Measurements from ENCODE around the gene CFAP20DC. TPM values are rescaled to one million over a fixed set of nuclear protein-coding genes. Genes with fewer than 3 reads are reported as not detected.

CFAP20DC gene
- polyA plus RNA-seq, 2 of the 4 experiments (the other 2 are of a cell fraction), result 2.5 to 6.0 TPM

DNA sequence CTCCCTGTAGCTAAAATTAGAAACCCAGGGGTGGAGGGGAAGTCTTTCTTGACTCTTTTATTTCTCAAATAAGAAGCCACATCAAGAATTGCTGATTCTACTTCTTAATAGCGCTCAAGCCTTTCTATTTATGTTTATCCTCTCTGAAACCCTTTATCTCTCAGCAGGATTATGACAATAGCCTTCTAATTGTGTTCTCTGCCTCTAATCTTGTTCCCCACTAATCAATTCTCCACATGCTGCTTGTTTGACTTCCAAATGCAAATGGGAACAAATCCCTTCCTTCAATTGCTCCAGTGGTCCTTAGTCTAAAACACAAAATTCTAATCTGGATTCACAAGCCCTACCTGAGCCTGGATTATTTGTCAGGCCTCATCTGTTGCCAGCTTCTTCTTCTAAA, 43.7 kb upstream of the CFAP20DC start:
- Histone ChIP-seq H3K27ac (no peak overlapping the region), H3K9me3 (no peaks in the 10 kb centered on the region), H3K4me1 (no peaks in the 10 kb centered on the region), H3K4me2 (no peak overlapping the region), H3K4me3 (no peak overlapping the region)
- WGBS (ENCODE audit: missing lambda C conversion rate), result 5% methylated on average over 1 of the region's 1 CpG
- ATAC-seq, result no peak
- TF ChIP-seq CBX2 (IDR thresholded peaks at IDR 0.05; ENCODE audit: borderline replicate concordance, low read depth) (no peak), ZSCAN20 (CRISPR knock-in tag; IDR thresholded peaks at IDR 0.05) (no peak), TFCP2L1 (CRISPR knock-in tag; IDR thresholded peaks at IDR 0.05) (no peak), KDM5A (IDR thresholded peaks at IDR 0.05) (no peak), CHD2 (IDR thresholded peaks at IDR 0.05; ENCODE audit: low read length, partially characterized antibody) (no peak), FOSB (CRISPR knock-in tag; IDR thresholded peaks at IDR 0.05) (no peak), RCOR1 (IDR thresholded peaks at IDR 0.05; ENCODE audit: low read depth, low read length) (no peak), ZNF302 (CRISPR knock-in tag; IDR thresholded peaks at IDR 0.05) (no peak), RFX5 (IDR thresholded peaks at IDR 0.05) (no peak), BHLHE40 (IDR thresholded peaks at IDR 0.05; ENCODE audit: low read depth, low read length) (no peak), CHD4 (IDR thresholded peaks at IDR 0.05; ENCODE audit: borderline replicate concordance) (no peak), TP53 (CRISPR knock-in tag; IDR thresholded peaks at IDR 0.05) (no peak)
- TF ChIP-seq, protein P1, sequence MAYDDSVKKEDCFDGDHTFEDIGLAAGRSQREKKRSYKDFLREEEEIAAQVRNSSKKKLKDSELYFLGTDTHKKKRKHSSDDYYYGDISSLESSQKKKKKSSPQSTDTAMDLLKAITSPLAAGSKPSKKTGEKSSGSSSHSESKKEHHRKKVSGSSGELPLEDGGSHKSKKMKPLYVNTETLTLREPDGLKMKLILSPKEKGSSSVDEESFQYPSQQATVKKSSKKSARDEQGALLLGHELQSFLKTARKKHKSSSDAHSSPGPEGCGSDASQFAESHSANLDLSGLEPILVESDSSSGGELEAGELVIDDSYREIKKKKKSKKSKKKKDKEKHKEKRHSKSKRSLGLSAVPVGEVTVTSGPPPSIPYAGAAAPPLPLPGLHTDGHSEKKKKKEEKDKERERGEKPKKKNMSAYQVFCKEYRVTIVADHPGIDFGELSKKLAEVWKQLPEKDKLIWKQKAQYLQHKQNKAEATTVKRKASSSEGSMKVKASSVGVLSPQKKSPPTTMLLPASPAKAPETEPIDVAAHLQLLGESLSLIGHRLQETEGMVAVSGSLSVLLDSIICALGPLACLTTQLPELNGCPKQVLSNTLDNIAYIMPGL (CRISPR knock-in tag; IDR thresholded peaks at IDR 0.05; ENCODE audit: borderline replicate concordance), result no peak
- TF ChIP-seq, protein P2, sequence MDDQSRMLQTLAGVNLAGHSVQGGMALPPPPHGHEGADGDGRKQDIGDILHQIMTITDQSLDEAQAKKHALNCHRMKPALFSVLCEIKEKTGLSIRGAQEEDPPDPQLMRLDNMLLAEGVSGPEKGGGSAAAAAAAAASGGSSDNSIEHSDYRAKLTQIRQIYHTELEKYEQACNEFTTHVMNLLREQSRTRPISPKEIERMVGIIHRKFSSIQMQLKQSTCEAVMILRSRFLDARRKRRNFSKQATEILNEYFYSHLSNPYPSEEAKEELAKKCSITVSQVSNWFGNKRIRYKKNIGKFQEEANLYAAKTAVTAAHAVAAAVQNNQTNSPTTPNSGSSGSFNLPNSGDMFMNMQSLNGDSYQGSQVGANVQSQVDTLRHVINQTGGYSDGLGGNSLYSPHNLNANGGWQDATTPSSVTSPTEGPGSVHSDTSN (IDR thresholded peaks at IDR 0.05), result no peak
- POLR2A ChIA-PET, result no interaction called here
- FAIRE-seq, result no peak
- DNase-seq (ENCODE audit: low read depth in 1 of 2, low spot score in 1 of 2), result no peak
- CTCF ChIA-PET, result no interaction called here

DNA sequence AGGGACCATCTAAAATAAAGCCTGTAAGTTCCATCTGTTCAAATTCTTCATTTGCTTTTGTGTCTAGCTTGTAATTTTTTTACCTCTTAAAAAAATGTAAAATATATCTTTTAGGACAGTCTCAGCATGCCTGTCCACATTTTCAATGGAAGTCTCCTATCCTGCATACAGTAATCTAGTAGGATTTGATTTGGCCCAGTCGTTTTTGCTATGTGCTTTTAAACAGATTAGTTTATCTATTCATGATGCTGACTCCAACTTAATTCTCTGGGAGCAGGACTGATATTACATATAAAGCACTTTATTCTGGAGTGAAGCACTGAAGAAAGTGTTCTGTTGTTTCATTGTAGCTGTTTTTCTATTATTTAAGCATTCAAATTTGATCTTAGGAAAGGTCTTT, 38.9 kb upstream of the CFAP20DC start:
- TF ChIP-seq, protein P2 (IDR thresholded peaks at IDR 0.05), result no peak
- TF ChIP-seq, protein P3, sequence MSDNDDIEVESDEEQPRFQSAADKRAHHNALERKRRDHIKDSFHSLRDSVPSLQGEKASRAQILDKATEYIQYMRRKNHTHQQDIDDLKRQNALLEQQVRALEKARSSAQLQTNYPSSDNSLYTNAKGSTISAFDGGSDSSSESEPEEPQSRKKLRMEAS (IDR thresholded peaks at IDR 0.05), result no peak
- TF ChIP-seq ZC3H11A (IDR thresholded peaks at IDR 0.05), result no peak
- no peak for TF ChIP-seq CEBPB (IDR thresholded peaks at IDR 0.05)
- no peak for TF ChIP-seq MAZ (IDR thresholded peaks at IDR 0.05; ENCODE audit: borderline replicate concordance, low read depth, low read length)
- TF ChIP-seq KDM5A (IDR thresholded peaks at IDR 0.05), result no peak
- TF ChIP-seq, protein P1 (CRISPR knock-in tag; IDR thresholded peaks at IDR 0.05; ENCODE audit: borderline replicate concordance), result no peak
- TF ChIP-seq MYC (IDR thresholded peaks at IDR 0.05; ENCODE audit: borderline replicate concordance, low read length), result no peak
- no peak for TF ChIP-seq JUNB (IDR thresholded peaks at IDR 0.05)
- TF ChIP-seq FOSL2 (IDR thresholded peaks at IDR 0.05), result no peak
- no peak for TF ChIP-seq FOSL2 (CRISPR knock-in tag; IDR thresholded peaks at IDR 0.05)
- TF ChIP-seq ESRRA (IDR thresholded peaks at IDR 0.05; ENCODE audit: borderline replicate concordance, low read length), result no peak
- no peak for TF ChIP-seq RAD21 (conservative IDR thresholded peaks at IDR 0.05 in 1 of 2, IDR thresholded peaks at IDR 0.05 in 1 of 2)
- TF ChIP-seq, protein P4, sequence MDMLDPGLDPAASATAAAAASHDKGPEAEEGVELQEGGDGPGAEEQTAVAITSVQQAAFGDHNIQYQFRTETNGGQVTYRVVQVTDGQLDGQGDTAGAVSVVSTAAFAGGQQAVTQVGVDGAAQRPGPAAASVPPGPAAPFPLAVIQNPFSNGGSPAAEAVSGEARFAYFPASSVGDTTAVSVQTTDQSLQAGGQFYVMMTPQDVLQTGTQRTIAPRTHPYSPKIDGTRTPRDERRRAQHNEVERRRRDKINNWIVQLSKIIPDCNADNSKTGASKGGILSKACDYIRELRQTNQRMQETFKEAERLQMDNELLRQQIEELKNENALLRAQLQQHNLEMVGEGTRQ (IDR thresholded peaks at IDR 0.05), result no peak
- no peak for TF ChIP-seq NPAS2 (CRISPR knock-in tag; IDR thresholded peaks at IDR 0.05; ENCODE audit: borderline replicate concordance)
- no peak for TF ChIP-seq NR3C1 (IDR thresholded peaks at IDR 0.05)
- 5% methylated on average over 1 of the region's 1 CpG for WGBS (ENCODE audit: missing lambda C conversion rate)
- DNase-seq (ENCODE audit: low read depth in 1 of 2, low spot score in 1 of 2) (no peak), ATAC-seq (no peak), FAIRE-seq (no peak)
- Histone ChIP-seq H3K4me1 (no peaks in the 10 kb centered on the region), H3K27ac (no peak overlapping the region), H3K4me3 (no peak overlapping the region), H3K4me2 (no peak overlapping the region), H3K9me3 (no peaks in the 10 kb centered on the region)
- ChIA-PET CTCF (no interaction called here), POLR2A (no interaction called here)

Measured in A549 (cell line).